ENCODE measurements around the gene PLCB2.

The PLCB2 gene

GRCh38 chr15:40327457-40327856, 19.7 kb upstream of the PLCB2 start:
- TF ChIP-seq CEBPB (IDR thresholded peaks at IDR 0.05) (no peak), ZBTB7A (IDR thresholded peaks at IDR 0.05; ENCODE audit: low read depth) (no peak), MAX (IDR thresholded peaks at IDR 0.05) (no peak), NFIC (IDR thresholded peaks at IDR 0.05) (no peak), YY1 (IDR thresholded peaks at IDR 0.05; ENCODE audit: low read depth) (no peak), RAD21 (IDR thresholded peaks at IDR 0.05; ENCODE audit: low read depth) (no peak)

GRCh38 chr15:40325700-40326099, 18.0 kb upstream of the PLCB2 start:
- TF ChIP-seq CEBPB (IDR thresholded peaks at IDR 0.05) (no peak), CREB1 (IDR thresholded peaks at IDR 0.05; ENCODE audit: low read depth) (no peak), ZBTB7A (IDR thresholded peaks at IDR 0.05; ENCODE audit: low read depth) (no peak), NFIC (IDR thresholded peaks at IDR 0.05) (no peak), EGR1 (IDR thresholded peaks at IDR 0.05) (no peak)

GRCh38 chr15:40325188-40325587, 17.5 kb upstream of the PLCB2 start:
- TF ChIP-seq RAD21 (IDR thresholded peaks at IDR 0.05; ENCODE audit: low read depth) (no peak), CREB1 (IDR thresholded peaks at IDR 0.05; ENCODE audit: low read depth) (no peak), USF1 (IDR thresholded peaks at IDR 0.05) (no peak), NFIC (IDR thresholded peaks at IDR 0.05) (no peak), YY1 (IDR thresholded peaks at IDR 0.05; ENCODE audit: low read depth) (no peak), TEAD4 (IDR thresholded peaks at IDR 0.05) (no peak), EGR1 (IDR thresholded peaks at IDR 0.05) (no peak), REST (IDR thresholded peaks at IDR 0.05; ENCODE audit: low read depth) (no peak), FOXM1 (IDR thresholded peaks at IDR 0.05; ENCODE audit: borderline replicate concordance, low read depth) (no peak), EP300 (IDR thresholded peaks at IDR 0.05; ENCODE audit: borderline replicate concordance) (no peak), TAF1 (IDR thresholded peaks at IDR 0.05; ENCODE audit: low read depth) (no peak), MAX (IDR thresholded peaks at IDR 0.05) (no peak), TCF12 (IDR thresholded peaks at IDR 0.05; ENCODE audit: low read depth) (no peak), ZBTB7A (IDR thresholded peaks at IDR 0.05; ENCODE audit: low read depth) (no peak), CEBPB (IDR thresholded peaks at IDR 0.05) (no peak)

GRCh38 chr15:40323953-40324937, 16.5 kb upstream of the PLCB2 start:
- TF ChIP-seq YY1 (IDR thresholded peaks at IDR 0.05; ENCODE audit: low read depth) (peak; percentile 82), TEAD4 (IDR thresholded peaks at IDR 0.05) (no peak), FOXM1 (IDR thresholded peaks at IDR 0.05; ENCODE audit: borderline replicate concordance, low read depth) (no peak), CREB1 (IDR thresholded peaks at IDR 0.05; ENCODE audit: low read depth) (no peak), TAF1 (IDR thresholded peaks at IDR 0.05; ENCODE audit: low read depth) (peak; percentile 36; the same call in 1 of the 2 replicates), EP300 (IDR thresholded peaks at IDR 0.05; ENCODE audit: borderline replicate concordance) (no peak)

GRCh38 chr15:40323239-40323952, 15.7 kb upstream of the PLCB2 start, which contains the start of gene INAFM2:
TSS of gene INAFM2 (plus strand) at chr15:40323692. CDS start at chr15:40324056, 364 bp downstream.
- TF ChIP-seq TCF12 (IDR thresholded peaks at IDR 0.05; ENCODE audit: low read depth) (peak; percentile 33; the same call in 1 of the 2 replicates), ZBTB7A (IDR thresholded peaks at IDR 0.05; ENCODE audit: low read depth) (peak; percentile 63; the same call in 1 of the 2 replicates), YY1 (IDR thresholded peaks at IDR 0.05; ENCODE audit: low read depth) (no peak), TAF1 (IDR thresholded peaks at IDR 0.05; ENCODE audit: low read depth) (peak; percentile 4; the same call in 1 of the 2 replicates), FOXM1 (IDR thresholded peaks at IDR 0.05; ENCODE audit: borderline replicate concordance, low read depth) (no peak), MAX (IDR thresholded peaks at IDR 0.05) (peak; percentile 81)

GRCh38 chr15:40322531-40323238, 14.9 kb upstream of the PLCB2 start:
- no peak for TF ChIP-seq CEBPB (IDR thresholded peaks at IDR 0.05)
- no peak for TF ChIP-seq EGR1 (IDR thresholded peaks at IDR 0.05)
- TF ChIP-seq TAF1 (IDR thresholded peaks at IDR 0.05; ENCODE audit: low read depth), result no peak
- TF ChIP-seq REST (IDR thresholded peaks at IDR 0.05; ENCODE audit: low read depth), result no peak
- no peak for TF ChIP-seq USF1 (IDR thresholded peaks at IDR 0.05)
- TF ChIP-seq MAX (IDR thresholded peaks at IDR 0.05), result no peak
- no peak for TF ChIP-seq RAD21 (IDR thresholded peaks at IDR 0.05; ENCODE audit: low read depth)
- no peak for TF ChIP-seq YY1 (IDR thresholded peaks at IDR 0.05; ENCODE audit: low read depth)
- no peak; the same call in 1 of the 2 replicates for TF ChIP-seq NFIC (IDR thresholded peaks at IDR 0.05)
- TF ChIP-seq ZBTB7A (IDR thresholded peaks at IDR 0.05; ENCODE audit: low read depth), result no peak
- TF ChIP-seq CREB1 (IDR thresholded peaks at IDR 0.05; ENCODE audit: low read depth), result no peak
